Measurements from ENCODE around the gene HLA-A. TPM values are rescaled to one million over a fixed set of nuclear protein-coding genes. Genes with fewer than 3 reads are reported as not detected.

HLA-A gene
- polyA plus RNA-seq, 4 donors = 162 to 262 (median 187) TPM

DNA sequence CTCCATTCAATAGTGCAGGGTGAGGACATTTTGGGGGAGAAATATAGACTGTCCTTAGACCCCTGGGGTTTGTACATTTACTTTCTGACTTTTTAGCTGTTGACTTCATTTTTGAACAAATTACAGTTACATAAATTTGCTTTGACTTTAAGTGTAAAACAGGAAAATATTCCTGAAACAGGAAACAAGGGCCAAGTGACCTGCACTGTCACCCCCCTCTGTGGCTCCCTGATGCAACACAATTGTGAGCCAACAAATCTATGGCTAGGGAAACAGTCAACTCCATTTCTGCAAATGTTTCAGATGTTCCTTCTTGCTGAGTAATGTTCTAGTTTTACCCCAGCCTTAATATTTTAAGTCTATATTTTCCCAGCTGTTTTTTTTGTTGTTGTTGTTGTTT, 39.8 kb downstream of the HLA-A start:
- DNase-seq (ENCODE audit: low read depth in 4 of 4, low spot score in 2 of 4) = no peak

DNA sequence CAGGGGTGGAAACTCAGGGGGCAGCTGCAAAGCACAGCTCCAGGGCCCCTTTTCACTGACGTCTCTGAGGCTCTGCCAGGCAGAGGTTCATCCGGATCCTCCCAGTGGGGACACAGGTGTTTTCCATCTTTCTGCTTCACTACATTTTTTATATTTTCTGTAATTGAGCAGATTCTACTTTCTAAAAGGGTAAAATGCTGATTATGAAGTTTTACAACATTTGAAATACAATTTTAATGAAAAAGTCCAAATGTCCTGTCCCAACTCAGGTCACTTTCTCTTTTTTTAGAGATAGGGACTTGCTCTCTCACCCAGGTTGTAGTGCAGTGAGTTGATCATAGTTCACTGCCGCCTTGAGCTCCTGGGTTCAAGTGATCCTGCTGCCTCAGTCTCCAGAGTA, 41.9 kb downstream of the HLA-A start:
- DNase-seq (ENCODE audit: low read depth in 4 of 4, low spot score in 2 of 4) = no peak

DNA sequence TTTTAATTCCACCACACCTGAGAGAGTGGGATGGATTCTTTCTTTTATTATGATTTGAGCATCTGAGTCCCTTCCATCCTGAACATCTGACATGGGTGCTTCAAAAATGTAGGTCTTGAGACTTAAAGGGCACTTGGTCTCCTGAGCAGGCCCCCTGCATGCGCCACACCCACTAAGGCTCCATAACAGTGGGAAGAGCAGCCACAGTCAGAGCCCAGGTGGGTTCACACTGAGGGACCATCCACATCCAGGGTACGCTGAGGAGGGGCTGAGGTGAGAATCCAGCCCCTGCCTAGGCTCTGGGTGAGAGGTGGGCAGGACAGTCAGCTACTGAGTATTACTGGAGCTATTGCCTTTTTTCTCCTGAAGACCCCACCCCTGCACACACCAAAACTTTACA, 42.7 kb downstream of the HLA-A start:
- DNase-seq (ENCODE audit: low read depth in 4 of 4, low spot score in 2 of 4) = no peak

DNA sequence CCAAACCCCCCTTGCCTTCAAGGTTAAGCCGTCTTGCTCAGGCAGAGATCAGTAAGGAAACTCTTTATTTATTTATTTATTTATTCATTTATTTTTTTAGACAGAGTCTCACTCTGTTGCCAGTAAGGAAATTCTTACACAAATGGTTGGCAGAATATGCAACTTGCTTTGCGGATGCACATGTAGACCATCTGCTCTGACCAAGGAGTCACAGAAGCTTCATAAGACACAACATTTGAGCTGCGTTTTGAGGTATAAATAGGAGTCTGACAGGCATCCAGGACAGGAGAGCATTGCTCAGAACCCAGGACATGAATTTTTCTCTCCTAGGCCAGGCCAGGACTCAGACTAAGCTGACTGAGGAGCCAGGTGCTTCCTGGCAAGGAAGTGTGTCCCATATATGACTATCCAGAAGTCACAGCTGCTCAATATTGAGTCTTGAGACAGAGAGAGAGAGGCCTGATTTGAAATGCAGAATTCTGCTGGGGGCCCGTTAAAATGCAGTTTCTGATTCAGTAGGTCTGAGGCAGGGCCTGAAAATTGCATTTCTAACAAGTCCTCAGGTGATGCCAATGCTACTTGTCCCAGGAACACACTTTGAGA, 43.9 kb downstream of the HLA-A start:
- DNase-seq (ENCODE audit: low read depth in 4 of 4, low spot score in 2 of 4) = no peak

DNA sequence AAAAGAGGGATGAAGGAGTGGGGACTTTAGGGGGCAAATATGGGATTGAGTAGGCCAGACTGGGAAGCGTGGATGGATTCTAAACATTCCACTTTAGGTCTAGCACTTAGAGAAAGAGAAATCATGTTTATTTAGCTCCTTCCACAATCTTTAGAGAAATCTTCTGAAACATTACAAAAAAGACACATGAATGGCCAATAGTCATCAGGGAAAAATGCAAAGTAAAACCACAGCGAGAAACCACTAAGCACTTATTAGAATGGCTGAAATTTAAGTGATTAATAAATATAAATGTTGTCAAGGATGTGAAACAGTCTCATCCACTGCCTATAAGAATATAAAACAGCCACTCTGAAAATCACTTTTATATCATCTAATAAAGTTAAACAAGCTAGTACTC, 46.9 kb downstream of the HLA-A start:
- no peak for DNase-seq (ENCODE audit: low read depth in 4 of 4, low spot score in 2 of 4)

DNA sequence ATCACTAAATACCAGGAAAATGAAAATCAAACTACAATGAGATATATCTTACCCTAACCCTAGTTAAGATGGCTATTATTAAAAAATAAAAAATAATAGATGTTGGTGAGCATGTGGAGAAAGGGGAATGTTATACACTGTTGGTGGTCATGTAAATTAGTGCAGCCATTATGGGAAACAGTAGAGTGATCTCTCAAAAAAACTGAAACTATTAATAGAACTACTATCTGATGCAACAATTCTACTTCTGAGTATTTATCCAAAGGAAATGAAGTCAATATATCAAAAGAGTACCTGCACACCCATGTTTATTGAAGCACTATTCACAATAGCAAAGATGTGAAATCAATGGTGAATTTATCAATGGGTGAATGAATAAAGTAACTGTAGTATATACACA, 48.6 kb downstream of the HLA-A start:
- DNase-seq (ENCODE audit: low read depth in 4 of 4, low spot score in 2 of 4) = no peak

DNA sequence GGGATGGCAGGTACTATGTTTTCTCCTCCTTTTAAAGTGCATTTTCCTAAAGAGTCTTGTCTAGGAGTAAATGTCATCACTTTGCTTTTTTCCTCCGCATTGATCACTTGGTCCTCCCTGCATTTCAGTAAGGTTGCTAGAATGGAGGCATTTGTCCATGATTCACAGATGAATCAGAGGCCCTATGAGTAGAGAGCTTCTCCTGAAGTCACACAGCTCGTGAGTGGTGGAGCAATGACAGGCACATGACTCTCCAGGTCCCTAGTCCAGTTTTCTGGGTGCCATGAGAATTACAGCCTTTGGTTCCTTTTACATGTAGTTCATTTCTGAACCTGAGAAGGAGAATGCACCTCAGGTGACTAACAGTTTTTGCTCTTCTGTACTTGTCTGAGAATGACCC, 50.5 kb downstream of the HLA-A start:
- DNase-seq (ENCODE audit: low read depth in 4 of 4, low spot score in 2 of 4) = no peak

DNA sequence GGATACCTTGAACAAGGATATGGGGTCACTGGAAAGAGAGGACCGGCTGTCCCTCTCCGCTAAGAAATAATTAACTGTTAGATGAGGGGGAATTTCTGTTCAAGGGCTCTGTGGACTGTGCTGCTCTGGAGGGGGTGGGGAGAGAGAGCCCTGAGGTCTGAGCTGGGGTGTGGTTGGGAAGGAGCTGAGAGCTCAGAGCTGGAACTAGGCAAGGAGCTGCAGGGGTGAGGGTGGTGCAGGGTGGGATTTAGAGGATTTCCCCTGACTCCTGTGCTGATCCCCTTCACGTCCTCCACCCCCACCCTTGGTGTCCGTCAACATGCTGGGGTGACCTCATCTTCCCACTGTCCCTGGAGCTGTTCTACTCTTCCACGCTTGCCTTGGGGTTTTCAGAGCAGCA, 52.5 kb downstream of the HLA-A start:
- DNase-seq (ENCODE audit: low read depth in 4 of 4, low spot score in 2 of 4) = no peak

DNA sequence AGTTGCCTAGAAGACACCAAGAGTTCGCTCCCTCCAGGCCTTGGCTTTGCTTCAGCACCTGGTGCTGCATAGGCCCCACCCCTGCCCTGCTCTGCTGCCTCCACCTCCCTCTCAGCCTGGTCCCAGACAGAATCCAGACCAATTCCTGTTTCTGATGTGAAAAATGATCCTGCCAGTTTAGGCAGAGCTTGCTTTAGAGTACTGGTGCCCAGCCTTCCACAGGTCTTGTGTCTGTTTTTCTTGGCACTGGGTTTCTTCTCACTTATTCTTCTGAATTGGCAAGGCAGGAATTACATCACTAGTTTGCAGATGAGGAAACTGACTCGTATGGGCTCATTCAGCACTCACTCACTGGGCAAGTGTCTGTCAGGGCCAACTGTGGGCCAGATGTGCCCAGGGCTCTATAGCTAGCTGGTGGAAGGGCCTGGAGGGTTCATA, 53.0 kb downstream of the HLA-A start:
- no peak for DNase-seq (ENCODE audit: low read depth in 4 of 4, low spot score in 2 of 4)

Other genes starting within 250 kb of the HLA-A start
- gene HLA-F, start 219.1 kb upstream of the HLA-A start, polyA plus RNA-seq (ENCODE audit: insufficient read length in 4 of 4) = 1 to 10 TPM; 2.6 to 5.7 (median 5.1) TPM
- gene HLA-G, start 114.7 kb upstream of the HLA-A start, polyA plus RNA-seq (ENCODE audit: insufficient read length in 4 of 4) = 10 to 100 TPM in 1 of 4 donors, 1 to 10 TPM in 2, under 1 TPM in 1; 0.59 to 10.2 (median 5.1) TPM
- gene POLR1H, start 118.7 kb downstream of the HLA-A start, polyA plus RNA-seq (ENCODE audit: insufficient read length in 4 of 4) = 10 to 100 TPM; 32.7 to 45.6 (median 40.1) TPM
- 10 to 100 TPM; 59.8 to 66.7 (median 65.0) TPM for gene PPP1R11, start 124.7 kb downstream of the HLA-A start, polyA plus RNA-seq (ENCODE audit: insufficient read length in 4 of 4)
- 1 to 10 TPM; 1.2 to 1.8 (median 1.6) TPM for gene RNF39, start 133.2 kb downstream of the HLA-A start, polyA plus RNA-seq (ENCODE audit: insufficient read length in 4 of 4)
- under 1 TPM in 1 of 4 donors, not detected in 3; 0.21 TPM for gene TRIM31, start 170.6 kb downstream of the HLA-A start, polyA plus RNA-seq (ENCODE audit: insufficient read length in 4 of 4)
- under 1 TPM in 1 of 4 donors, not detected in 3; 0.08 TPM for gene TRIM40, start 193.6 kb downstream of the HLA-A start, polyA plus RNA-seq (ENCODE audit: insufficient read length in 4 of 4)
- 1 to 10 TPM in 1 of 4 donors, under 1 TPM in 3; 0.29 to 1.3 (median 0.37) TPM for gene TRIM10, start 218.7 kb downstream of the HLA-A start, polyA plus RNA-seq (ENCODE audit: insufficient read length in 4 of 4)
- gene TRIM15, start 221.0 kb downstream of the HLA-A start, polyA plus RNA-seq (ENCODE audit: insufficient read length in 4 of 4) = under 1 TPM; 0.10 to 0.62 (median 0.14) TPM

Data from left renal cortex interstitium (tissue), 4 donors.